ENCODE results near the gene LRP2BP.
"Not testable (repeated sequence)": the region's sequence is repeated elsewhere in the genome, so short reads cannot be mapped to it uniquely, and the experiment has no call there.

DNA sequence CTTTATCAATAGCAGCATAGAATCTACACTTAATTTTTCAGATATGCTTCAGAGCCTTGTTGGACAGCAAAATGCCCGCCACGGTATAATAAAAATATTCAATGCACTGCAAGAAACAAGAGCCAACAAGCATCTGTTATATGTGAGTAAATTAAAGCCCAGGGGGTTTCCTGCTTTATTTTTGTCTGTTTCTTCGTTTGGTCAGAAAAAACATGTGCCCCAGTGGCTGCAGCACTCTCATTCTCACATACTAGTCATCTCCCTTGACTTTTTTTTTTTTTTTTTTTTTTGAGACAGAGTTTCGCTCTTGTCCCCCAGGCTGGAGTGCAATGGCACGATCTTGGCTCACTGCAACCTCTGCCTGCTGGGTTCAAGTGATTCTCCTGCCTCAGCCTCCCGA, 33.2 kb downstream of the LRP2BP start:
- not testable (repeated sequence) for TF ChIP-seq IRF2 (CRISPR knock-in tag; IDR thresholded peaks at IDR 0.05); POLR2AphosphoS5 (IDR thresholded peaks at IDR 0.05; ENCODE audit: low read depth, low read length); ZFX (CRISPR knock-in tag; IDR thresholded peaks at IDR 0.05; ENCODE audit: low read depth); PTBP1 (IDR thresholded peaks at IDR 0.05; ENCODE audit: low read depth, low read length, poor library complexity, severe bottlenecking); NFYB (CRISPR knock-in tag; IDR thresholded peaks at IDR 0.05); FOSL1 (CRISPR knock-in tag; IDR thresholded peaks at IDR 0.05; ENCODE audit: borderline replicate concordance); POLR2A (IDR thresholded peaks at IDR 0.05; ENCODE audit: insufficient read depth in 1 of 2, low read depth in 2 of 2, low read length in 2 of 2); SP1 (IDR thresholded peaks at IDR 0.05); SP1 (CRISPR knock-in tag; IDR thresholded peaks at IDR 0.05); GFI1 (CRISPR knock-in tag; IDR thresholded peaks at IDR 0.05; ENCODE audit: borderline replicate concordance); MEIS1 (CRISPR knock-in tag; IDR thresholded peaks at IDR 0.05; ENCODE audit: borderline replicate concordance); MXD4 (CRISPR knock-in tag; IDR thresholded peaks at IDR 0.05)

Measured in HepG2 (cell line).